COLO829 (cell line): ENCODE results near the gene MS4A7.
"Not testable (repeated sequence)": the region's sequence is repeated elsewhere in the genome, so short reads cannot be mapped to it uniquely, and the experiment has no call there.

ENCODE experiments used
- DNase-seq: peaks from one replicate; pipeline ENCODE4 v3.0.0; 2012; ENCODE audit warnings: low spot score

MS4A7 gene, protein sequence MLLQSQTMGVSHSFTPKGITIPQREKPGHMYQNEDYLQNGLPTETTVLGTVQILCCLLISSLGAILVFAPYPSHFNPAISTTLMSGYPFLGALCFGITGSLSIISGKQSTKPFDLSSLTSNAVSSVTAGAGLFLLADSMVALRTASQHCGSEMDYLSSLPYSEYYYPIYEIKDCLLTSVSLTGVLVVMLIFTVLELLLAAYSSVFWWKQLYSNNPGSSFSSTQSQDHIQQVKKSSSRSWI

DNA sequence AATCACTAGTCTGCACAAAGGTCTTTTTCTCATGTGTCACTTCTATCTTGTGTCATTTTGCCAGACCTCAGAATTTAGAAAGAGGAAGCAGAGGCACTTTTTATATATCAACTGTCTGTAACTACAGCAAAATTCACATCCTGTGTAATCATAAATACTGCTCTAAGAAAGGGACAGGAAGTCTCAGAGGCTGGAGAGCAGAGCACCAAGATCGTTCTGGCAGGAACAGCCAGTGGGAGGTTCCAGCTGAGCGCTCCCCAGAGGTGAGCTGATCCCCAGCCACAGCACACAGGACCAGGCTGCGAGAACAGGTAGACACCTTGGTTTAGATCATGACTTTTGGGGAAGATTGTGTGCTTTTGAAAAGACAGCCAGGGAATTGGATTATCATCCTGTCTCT lies at the start of gene MS4A7:
TSS of gene MS4A7 (plus strand) at position 179 of the 400 bp plus-strand sequence. CDS start 4,610 bp downstream, outside the sequence.
- no peak for DNase-seq

DNA sequence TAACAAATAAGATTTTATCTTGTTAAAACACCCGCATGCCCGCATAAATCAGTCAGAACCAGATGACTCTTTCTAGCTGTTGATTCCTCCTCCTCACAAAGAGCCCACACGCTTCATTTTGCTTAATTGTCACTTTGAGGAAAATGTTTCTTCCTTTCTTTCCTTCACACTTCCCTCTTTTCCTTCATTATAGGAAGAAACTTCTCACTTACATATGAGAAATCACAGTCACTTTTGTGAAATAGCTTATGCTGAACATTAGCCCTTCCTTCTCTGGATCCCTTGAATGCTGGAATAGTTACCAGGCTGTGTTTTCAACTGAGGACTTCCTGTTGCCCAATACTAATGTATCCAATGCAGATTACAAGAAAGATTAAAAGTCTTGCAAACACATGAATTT lies 45.5 kb upstream of the MS4A7 start:
- DNase-seq = no peak

DNA sequence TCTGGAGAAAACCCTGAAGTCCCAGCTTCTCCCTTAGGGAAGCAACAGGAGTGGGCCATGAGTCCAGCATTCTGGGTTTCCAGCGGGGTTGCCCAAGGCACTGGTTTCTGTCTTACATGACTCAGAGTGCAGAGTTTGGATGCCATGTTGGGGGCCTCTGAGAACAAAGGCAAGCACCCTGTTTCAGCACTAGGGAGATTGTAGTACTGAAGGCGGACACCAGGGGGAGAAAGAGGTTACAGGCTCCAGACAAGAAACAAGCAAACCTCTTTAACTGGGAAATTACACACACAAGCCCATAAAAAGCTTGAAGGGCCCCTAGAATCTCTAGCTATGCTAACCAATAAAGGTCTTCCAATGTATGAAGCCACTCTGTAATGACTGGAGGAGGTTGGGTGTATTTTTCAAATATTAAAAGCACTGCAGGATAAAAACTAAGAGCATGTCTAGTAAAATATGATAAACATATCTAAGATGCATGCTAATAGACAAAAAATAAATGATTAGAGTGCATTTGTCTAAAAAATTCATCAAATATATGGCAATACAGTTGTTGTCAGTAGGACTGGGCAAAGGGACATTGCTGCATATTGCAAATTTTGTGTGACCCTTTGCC lies 44.2 kb upstream of the MS4A7 start:
- peak; percentile 67 for DNase-seq

DNA sequence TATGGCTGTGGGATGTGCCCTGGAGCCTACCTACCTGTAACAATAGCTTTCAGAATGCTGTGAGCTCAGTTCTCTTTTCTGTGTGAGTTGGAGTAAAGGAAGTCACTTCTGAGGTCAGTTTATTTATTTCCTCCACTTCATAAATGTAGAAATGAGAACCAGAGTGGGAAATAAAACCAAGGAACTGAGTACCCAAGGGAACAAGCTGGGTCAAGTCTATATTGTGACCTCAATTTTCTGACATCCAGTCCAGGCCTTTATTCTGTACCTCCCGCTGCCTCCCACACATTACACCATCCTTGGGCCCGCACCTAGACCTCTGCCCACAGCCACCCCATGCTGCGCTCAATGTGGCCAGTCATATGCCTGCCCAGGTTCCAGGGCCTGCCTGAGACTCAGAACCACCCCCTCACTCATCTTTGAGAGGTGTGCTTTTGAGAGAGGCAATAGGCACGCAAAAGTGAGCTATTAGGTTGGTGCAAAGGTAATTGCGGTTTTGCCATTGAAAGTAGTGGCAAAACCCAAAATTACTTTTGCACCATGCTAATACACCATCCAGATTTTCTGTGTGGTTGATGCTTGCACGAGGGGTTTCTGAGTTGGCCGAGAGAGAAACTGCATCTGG lies 41.5 kb upstream of the MS4A7 start:
- no peak for DNase-seq

DNA sequence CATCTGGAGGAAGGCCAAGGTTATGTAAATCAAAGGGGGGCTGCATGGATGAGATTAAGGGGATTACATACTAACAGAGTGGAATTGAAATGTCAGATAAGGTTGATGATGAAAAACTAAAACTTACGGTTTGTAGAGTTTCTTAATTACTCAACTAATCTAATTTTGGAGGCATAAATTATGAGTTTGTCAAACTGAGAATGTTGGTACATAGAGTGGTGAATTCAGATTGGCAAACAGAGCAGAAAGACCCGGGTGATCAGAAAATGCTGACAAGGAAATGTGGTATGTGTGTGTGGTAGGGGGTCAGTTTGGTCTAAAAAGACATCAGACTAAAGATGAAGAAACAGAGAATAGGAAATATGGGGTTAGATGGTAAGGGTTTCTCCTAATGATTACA lies 40.3 kb upstream of the MS4A7 start:
- DNase-seq = no peak

DNA sequence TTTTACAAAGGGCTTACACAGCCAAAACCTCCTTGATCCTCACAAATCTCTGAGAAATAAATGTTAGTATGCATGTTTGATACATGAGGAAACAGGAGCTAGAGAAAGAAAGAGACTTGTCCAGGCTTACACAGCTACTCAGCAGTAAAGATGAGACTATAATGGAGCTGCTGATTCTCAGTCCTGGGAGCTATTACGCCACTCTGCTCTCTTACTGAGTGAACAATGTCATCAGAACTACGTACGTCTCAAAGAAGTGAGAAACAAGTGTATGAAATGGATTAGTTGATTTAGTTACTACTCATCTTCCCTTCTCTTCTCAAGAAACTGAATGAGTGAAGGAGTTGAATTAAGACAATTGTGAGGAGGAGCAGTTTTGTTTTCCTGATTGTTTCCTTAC lies 39.0 kb upstream of the MS4A7 start:
- DNase-seq = no peak

DNA sequence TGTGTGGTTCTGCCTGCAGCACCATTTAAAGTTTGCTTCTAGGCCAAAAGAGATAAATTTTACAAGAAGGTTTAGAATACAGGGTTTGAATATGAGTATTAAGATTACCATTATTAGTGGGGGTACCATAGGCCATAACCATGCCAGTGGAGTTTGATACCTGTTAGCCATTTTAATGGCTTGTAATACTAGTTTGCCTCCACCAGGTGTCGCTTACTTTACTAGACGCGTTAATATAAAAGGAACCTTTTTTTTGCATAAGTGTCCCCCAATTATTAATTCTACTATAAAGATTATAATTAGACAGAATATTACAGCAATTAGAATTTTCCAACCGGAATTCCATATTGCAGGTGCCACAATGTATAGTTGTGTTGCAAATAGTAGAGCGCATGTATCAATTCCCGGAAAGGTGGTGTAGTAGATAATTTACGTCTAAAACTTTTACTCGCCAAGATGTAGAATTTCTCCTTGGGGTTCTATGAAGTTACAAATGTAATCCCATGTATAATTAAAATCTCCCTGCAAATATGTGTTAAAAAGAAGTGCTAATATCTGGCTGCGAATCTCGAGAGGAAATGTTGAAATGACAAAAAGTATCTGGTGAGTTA lies 35.1 kb upstream of the MS4A7 start:
- DNase-seq = no peak

DNA sequence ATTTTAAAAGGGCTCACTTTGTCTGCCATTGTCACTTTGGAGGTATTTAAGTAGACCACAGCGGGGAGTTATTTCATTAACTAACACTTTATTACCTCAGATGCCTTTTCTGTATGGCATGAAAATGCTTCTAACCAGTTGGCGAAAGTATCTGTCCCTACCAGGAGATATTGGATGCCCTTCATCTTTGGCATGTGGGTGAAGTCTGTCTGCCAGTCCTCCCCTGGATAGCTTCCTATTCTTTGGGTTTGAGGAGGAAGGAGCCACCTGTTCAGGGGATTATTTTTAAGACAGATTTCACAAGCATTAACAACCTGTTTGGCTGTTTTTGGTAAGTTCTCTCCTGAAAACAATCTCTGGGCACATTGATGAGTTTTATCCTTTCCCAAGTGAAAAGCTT lies 34.2 kb upstream of the MS4A7 start:
- DNase-seq = no peak

DNA sequence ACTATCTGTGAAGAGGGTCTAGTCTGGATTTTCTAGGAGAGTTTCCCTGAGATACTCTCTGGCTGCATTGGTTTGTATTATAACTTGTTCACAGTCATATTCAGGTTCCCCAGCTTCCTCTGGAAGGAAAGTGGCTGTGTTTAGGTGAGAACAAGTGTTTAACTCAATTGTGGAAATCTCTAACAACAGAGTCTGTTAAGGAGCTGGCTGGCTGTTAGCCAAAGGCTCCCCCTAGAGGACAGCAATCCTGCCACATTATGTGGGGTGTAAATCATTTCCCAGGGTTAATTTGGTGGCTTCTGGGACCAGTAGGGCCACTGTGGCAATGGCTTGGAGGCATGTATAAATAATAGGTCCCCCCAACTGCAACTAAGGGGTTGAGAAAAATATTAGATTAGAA lies 32.8 kb upstream of the MS4A7 start:
- DNase-seq = no peak

DNA sequence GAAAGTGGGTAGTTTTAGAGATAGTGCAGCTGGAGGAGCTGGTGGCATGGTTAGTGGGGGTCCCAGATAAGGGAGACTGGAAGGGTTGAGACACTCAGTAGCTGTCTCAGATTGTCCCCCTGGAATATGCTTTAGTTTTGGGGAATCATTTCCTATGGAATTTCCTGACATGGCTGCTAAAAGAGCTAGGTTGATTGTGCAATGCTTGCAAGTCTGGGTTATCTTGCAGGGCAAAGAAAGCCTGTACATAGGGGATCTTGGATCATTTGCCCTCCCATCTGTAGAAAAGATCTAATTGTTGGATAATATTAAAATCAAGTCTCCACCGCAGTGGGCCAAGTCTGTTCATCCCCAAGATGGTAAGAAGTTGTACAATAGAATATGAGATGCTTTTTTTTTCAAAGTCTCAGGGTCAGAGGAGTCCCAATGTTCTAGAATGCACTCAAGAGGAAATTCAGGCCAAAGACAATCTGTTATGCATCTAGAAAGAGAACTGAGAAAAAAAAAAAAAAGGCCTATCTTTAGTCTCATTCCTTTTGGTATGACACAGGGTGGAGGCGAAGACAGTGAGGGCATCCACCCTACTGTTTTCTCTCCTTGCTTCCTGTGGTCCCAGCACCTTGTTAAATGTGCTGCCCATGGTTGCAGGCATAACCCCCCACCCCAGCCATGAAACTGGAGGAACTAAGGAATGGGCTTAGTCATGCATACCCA lies 31.1 kb upstream of the MS4A7 start:
- DNase-seq = no peak

DNA sequence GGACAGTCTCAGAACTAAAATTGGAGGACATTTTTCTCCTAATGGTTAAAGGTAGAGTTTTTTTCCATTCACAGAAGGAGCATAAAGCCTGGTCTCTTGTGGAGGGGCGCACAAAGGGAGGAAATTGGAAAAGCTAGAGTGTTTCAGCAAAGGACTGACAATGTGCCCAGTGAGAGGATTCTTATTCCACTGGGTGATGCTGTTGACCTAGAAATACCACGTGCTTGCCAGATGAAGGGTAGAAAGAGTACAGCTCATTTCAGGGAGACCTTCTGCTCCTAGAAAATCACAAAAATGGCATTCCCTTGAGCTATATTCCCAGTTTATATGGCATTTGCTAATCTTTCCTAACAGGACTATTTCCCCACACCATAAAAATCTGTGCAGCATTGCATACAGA lies 30.2 kb upstream of the MS4A7 start:
- no peak for DNase-seq

DNA sequence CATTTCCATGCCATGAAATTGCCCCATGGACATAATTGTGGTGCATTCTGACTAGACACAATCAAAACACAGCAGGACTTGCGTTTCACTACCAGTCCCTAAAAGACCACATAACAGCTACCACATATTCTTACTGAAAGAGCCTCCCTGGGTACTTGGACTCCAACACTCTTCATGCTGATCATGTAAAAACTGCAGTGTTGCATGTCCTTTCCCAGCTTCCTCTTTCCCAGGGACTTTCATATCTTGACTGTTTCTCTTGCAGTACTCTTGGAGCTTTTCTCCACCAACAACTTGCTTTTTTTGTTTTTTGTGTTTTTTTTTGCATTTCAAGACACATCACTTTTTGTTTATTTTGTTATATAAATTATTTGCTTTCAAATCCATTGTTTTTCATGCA lies 28.3 kb upstream of the MS4A7 start:
- no peak for DNase-seq

DNA sequence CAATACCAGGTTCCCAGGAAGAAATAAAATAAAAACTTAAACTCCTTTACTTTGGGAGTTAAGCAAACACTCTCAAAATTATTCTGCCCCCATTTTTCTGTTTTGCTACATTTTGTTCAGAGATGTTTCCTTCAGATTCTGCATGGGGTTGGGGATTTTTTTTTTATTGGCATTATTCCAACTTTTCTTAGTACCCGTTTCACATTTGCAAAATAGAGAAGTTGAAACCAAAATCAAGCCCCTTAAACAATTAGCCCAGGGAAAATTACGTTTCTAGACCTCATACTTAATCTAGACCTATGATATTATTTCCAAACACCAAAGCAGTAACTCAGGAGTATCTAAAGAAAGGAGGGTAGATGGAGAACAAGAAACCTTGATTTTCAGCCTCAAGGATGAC lies 20.6 kb upstream of the MS4A7 start:
- no peak for DNase-seq

DNA sequence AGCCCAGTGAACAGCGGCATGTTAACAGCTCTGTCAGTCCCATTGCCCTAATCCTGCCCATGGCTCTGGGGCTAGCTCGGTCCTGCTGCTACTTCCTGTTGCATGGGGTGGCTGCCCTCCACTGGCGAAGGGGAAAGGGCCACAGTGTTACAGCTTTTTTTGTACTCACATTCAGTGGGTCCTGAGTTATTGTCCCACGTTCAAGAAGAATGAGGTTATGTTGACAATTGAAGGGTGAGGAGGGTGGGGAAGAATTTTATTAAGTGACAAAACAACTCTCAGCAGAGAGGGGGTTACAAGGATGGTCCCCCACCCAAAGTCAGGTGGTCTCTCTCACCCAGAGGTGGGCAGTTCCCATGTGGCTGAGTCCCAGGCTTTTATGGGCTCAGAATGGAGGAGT lies 17.7 kb upstream of the MS4A7 start:
- no peak for DNase-seq

DNA sequence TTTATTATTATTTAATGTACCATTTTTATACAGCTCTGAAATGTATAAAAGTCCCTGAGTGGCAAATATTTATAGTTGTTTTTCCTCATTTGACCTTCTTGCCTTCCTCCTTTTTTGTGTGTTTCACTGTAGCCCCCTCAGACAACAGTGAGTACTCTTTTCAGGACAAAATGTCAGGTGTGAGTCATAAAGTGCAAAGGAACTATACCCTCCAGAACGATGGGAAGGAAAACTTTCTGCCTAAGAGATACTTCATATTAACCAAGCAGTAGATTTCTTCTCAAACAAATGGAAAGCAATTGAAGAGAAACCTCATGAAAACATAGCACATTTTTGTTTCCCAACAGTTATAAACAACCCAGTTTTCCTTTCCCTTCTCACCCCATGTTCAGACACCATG lies 16.1 kb upstream of the MS4A7 start:
- DNase-seq = peak; percentile 52

DNA sequence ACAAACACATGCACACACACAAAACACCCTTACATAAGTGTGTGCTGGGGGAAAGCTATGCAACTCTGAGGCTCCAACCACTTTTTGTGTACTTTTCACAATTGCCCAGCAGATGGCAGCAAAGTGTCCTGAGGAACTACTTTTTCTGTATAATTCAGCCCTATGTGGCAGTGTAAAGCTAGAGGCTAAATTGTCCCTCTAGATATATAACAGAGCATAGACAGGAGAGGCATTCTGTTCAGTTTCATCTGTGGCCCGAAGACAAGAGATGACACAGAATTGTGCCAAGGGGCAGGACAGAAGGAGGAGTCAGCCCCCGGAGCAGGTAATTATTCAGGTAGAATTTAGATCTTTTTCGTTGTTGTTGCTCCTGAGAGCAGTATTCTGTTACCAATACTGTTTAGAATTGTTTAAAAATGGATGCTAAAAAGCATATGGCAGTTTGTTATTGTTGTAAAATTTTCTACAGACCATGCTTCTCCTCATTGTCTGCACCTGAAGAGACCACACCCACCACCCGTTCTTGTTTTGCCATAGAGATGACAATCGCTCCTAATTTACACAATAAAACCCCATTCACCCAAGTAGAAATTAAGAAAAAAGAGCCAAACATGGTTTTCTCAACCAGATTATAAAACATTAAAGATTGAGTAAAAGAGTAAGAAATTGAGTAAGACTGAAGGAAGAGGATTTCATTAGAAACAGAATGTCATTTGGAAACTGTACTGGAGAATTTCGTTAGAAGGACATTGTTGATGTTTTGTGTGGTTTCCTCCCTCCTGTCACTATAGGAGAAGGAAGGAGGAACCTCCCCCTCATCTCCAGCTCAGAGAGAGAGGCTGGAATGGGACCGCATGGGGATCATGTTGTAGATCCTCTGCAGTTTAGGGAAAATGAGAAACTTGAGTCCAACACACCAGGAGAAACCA lies 14.5 kb upstream of the MS4A7 start:
- DNase-seq = peak; percentile 82

DNA sequence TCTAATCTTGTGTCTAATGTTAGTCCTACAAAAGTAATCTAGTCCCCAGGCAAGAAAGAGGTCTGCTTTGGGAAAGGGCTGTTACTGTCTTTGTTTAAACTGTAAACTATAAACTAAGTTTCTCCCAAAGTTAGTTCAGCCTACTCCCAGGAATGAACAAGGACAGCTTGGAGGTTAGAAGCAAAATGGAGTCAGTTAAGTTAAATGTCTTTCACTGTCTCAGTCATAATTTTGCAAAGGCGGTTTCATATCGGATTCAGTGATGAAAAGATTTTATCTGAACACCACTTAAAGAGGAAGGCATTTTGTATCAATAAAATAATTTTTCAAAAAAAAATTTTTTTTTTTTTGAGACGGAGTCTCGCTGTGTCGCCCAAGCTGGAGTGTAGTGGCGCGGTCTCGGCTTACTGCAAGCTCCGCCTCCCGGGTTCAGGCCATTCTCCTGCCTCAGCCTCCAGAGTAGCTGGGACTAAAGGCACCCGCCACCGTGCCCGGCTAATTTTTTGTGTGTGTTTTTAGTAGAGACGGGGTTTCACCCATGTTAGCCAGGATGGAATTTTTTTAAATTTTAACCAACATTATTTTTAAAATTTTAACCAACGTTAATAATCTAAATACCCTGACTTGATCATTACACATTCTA lies 11.9 kb upstream of the MS4A7 start:
- not testable (repeated sequence) for DNase-seq

DNA sequence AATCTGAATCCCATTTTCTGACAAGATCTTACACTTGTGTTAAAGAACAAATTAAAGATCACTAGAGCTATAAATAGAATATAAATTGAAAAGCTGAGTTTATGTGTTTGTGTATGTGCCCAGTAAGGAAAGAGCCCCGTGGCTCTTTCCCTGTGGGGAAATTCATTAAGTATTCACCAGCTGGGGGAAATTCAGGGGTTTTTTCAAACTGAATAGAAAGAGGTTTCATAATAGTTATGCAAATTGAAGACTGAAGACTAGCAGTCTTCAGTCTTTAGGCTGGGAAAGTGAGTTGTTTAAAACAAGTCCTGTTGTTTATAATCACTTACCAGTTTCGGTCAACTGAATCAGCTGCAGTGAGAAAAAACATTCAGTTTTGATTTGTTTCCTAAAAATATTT lies 11.3 kb upstream of the MS4A7 start:
- no peak for DNase-seq

DNA sequence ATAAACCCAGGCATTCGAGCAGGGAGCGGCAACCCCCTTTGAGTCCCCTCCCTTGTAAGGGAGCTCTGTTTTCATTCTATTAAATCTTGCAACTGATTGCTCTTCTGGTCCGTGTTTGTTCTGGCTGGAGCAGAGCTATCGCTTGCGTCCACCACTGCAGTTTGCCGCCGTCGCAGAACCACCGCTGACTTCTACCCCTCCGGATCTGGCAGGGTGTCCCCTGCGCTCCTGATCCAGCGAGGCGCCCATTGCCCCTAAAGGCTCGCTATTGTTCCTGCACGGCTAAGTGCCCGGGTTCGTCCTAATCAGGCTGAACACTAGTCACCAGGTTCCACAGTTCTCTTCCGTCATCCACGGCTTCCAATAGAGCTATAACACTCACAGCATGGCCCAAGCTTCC lies 10.4 kb upstream of the MS4A7 start:
- DNase-seq = no peak

DNA sequence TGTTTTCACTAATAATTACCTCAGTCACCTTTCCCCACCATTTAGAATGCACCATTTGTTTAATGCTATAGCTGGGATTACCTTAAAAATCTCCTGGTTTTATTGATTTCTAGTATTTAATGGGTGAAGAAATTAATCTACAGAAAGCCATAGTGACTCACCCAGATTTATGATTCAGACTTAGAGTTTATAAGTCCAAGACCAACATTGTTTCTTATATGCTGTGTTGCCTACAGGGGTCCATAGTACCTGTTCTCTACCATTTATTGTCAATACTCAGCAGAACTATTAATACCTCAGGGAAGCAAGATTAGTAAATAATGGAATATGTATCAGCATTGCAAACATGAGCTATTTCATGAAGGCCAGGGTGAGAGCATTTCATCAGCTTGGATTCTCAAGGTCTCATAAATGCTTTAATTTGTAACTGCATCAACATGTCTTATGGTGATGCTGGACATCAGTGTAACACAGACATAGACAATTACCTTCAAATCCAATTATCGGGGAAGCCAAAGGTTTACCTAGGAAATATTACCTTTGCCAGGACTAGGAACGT lies 8.0 kb upstream of the MS4A7 start:
- DNase-seq = no peak

DNA sequence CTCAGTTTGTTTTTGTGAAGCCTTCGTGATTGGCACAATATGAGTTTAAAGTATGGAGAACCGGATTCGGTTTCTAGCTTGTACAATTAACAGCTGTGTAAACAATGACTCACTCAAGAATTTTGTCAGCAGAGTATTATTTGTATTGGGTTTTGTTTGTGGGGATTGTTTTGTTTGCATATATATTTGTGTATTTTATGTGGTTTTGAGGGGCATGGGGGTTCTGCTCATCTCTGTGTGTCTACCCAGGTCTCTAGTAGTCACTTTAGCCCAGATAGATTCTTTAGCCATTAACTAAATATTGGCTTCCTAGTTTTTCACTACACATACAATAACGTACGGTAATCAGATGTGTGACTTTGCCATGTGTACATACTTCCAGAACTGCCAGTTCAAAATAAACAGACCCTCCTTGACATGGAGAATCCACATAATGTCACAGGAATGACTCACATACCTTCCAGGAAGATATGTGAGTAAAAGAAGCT lies 7.5 kb upstream of the MS4A7 start:
- DNase-seq = no peak
